ENCODE results near the gene MEF2D.
A peak's percentile ranks its signal among the peaks of the same experiment; 100 is the strongest.

Gene MEF2D

DNA sequence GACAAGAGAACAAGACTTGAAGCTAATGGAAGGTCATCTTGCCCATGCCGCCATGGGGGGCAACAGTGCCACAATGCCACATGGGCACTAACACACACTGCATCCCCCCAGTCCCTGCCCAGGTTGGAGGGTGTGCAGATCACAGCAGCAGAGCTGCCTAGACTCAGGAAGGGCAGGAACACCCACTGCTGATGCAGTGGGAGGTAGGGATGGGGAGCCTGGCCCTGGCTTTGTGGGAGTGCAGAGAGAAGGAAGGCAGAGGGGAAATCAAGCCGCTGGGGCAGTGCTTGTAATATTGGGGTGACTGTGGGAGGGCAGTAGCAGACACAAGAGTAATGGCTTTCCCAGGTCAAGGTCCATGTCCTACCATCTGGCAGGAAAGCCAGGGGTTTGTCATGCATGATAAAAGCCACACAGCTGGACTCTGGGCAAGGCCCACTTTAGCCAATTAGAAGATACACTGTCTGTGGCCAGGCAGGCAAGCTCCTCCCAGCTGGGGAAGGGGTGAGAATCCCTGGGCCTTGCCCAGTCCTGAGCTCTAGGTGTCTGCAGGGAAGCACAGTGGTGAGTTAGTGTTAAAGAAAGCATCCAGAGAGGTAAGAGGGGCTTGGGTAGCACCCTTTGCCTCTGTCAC is 25.4 kb upstream of the MEF2D start:
- no peak overlapping the region for H3K4me3 ChIP-seq (ENCODE audit: low read length)
- DNase-seq (ENCODE audit: low read depth, low spot score), result no peak

DNA sequence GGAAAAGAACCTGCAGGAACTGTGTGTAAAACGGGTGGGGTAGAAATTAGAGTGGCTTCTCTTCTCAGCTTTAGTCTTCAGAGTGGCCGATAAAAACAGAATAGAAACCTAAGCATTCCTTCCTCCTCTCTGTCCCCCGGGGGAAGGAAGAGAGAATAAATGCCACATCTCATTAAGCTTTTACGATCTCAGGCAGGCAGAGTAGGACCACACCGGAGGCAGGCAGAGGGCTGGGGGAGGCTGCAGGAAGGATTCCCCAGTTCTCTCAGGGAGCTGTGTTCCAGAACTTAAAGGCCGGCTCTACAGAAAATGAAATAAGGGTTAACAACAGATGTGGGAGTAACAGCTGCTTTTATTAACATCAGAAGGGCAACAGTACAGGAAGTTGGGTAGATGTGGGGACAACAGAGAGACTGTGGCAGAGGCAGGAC is 24.5 kb upstream of the MEF2D start:
- DNase-seq (ENCODE audit: low read depth, low spot score), result no peak
- peak overlapping the region; percentile 27; the same call in 1 of the 2 replicates for H3K4me3 ChIP-seq (ENCODE audit: low read length)

DNA sequence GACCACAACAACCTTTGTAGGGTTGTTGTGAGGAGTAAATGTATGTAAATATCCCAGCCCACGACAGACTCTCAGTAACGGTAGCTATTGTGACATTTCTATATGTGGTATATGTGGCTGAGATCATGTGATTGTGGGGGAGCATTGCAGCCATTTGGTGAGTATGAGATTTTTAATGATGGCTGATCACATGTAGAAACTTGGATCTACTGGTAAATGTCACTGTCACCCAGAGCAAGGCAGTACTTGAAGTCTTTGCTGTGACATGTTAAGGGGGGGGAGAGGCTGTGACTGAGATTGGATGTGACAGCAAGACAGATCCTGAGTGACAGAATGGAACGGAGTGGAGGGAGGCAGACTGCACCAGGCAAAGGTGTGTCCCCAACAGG is 23.9 kb upstream of the MEF2D start:
- peak overlapping the region; percentile 27 for H3K4me3 ChIP-seq (ENCODE audit: low read length)
- DNase-seq (ENCODE audit: low read depth, low spot score), result peak; percentile 78

DNA sequence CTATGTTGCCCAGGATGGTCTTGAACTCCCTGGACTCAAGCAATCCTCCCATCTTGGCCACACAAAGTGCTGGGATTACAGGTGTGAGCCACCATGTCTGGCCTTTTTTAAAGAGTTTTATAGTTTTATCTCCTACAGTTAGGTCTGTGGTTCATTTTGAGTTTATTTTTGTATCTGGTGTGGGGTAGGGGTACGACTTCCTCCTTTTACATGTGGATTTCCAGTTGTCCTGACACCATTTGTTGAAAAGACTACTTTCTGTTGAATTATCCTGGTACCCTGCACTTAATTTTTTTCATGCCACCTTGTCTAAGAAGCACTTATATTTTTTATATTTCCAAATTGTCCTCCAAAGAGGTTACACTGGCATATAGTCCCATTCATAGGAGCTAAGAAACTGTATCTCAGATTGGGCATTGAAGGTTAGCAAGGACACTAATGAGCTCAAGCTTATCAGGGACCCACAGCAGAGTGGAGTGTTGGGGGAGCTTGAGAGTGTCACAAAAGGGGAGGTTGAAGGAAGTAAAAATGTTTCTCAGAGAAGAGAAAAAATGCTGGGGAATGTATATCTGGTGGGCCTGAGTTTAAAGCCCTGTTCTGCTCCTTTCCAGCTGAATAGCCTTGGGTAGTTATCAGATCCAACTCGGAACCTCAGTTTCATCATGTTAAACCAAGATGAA is 23.4 kb upstream of the MEF2D start:
- DNase-seq (ENCODE audit: low read depth, low spot score), result no peak
- H3K4me3 ChIP-seq (ENCODE audit: low read length), result peak overlapping the region; percentile 27; the same call in 1 of the 2 replicates

DNA sequence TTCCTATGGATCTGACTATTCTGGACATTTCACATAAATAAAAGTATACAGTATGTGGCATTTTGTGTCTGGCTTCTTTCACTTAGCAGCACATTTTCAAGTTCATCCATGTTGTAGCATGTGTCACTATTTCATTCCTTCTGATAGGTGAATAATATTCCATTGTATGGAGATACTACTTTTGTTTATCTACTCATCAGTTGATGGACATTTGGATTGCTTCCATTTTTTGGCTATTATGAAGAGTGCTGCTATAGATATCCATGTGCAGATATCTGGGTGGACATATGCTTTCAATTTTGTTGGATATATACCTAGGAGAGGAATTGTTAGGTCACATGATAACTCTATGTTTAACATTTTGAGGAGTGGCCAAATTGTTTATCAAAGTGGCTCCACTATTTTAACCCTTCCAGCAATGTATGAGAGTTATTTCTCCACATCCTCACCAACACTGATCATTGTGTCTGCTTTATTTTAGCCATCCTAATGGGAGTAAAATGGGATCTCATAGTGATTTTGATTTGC is 21.9 kb upstream of the MEF2D start:
- H3K4me3 ChIP-seq (ENCODE audit: low read length), result no peak overlapping the region
- DNase-seq (ENCODE audit: low read depth, low spot score), result no peak

DNA sequence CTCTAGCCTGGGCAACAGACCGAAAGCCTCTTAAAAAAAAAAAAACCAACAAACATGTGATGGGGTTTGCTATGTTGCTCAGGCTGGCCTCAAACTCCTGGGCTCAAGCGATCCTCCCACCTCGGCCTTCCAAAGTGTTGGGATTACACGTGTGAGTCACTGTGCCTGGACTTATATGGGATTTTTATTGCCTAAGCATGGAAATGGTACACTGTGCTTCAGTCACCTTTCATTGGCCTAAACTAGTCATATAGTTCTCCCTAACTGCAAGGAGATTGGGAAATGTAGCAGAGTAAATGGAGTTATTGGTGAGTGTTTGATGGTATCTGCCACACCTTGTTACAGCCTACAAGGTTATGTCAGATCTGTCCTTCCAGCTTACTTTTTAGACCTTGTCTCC is 17.2 kb upstream of the MEF2D start:
- H3K4me3 ChIP-seq (ENCODE audit: low read length), result no peak overlapping the region
- DNase-seq (ENCODE audit: low read depth, low spot score), result no peak

DNA sequence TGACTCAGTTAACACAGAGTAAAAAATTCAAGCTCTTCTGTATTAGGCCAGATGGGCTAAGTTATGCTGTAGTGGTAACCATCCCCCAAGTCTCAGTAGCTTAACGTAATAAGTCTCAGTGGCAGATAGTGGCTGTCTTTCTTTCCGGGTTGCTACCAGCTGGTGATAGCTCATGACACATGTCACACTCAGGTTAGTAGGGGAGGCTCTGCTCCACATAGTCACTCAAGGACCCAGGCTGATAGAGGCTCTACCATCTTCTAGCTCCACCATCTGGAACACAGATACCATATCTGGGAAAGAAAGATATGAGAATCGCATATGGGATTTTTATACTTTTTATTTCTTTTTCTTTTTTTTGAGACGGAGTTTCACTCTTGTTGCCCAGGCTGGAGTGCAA is 16.2 kb upstream of the MEF2D start:
- H3K4me3 ChIP-seq (ENCODE audit: low read length), result no peak overlapping the region
- no peak for DNase-seq (ENCODE audit: low read depth, low spot score)

DNA sequence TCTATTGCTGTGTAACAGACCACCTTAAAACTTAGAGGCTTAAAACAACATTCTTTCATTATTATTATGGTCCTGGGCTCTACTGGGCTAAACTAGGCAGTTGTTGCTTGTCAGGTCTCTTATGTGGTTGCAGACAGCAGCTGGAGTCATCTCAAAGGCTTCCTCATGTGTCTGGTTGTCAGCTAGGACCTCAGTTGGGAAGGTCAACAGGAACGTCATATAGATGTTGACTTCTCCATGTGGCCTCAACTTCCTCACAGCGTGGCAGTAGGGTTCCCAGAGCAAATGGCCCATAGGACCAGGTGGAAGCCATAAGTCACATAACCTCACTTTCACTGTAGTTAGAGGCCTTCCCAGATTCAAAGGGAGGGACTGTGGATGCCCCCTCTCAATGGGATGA is 15.4 kb upstream of the MEF2D start:
- no peak overlapping the region for H3K4me3 ChIP-seq (ENCODE audit: low read length)
- DNase-seq (ENCODE audit: low read depth, low spot score), result no peak

DNA sequence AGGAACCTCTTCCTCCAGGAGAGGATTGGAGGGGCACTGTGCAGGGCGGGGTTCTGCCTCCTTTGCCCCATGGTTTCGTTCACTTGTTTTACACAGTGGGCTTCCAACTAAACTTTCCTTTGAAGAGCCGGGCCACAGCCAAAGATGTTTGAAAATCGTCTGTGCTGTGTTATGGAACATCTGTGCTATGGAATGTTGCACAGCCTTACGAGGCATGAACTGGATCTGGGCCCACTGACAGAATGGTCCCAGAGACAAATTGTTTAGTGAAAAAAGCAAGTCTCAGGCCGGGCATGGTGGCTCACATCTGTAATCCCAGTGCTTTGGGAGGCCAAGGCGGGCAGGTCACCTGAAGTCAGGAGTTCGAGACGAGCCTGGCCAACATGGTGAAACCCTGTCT is 12.6 kb upstream of the MEF2D start:
- DNase-seq (ENCODE audit: low read depth, low spot score), result no peak
- no peak overlapping the region for H3K4me3 ChIP-seq (ENCODE audit: low read length)

DNA sequence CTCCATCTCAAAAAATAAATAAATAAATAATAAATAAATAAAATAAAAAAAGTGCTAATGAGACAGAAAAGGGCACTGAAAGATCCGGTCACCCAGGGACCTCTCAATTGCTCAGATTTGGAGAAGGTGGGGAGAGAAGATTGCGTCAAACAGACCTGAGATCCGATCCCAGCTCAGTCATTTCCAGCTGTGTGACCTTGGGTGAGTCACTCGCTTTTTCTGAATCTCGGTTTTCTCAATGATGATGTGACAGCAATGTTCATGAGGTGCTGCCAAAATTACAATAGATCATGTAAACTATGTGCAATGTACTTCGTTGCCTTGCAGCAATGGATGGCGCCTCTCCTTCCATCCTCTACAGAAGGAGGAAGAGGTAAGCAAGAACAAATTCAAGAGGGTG is 11.1 kb upstream of the MEF2D start:
- DNase-seq (ENCODE audit: low read depth, low spot score), result no peak
- no peak overlapping the region for H3K4me3 ChIP-seq (ENCODE audit: low read length)

DNA sequence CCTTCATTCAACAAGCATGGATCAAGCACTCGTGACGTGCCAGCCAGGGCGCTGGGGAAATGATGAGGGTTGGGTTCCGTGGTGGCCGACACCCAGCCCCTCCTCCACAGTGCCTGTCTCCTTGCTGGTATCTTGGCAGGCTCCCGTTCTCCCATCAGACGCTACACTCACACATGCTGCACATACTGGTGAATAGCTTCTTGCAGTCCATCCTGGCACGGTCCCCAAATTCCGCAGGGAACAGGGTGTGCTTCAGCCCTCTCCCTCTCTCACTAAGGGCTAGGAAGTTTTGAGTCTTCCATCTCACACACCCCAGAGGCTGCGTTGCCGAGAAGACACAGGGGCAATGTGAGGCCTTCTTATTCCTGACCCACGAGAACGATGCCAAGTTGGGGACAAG is 10.1 kb upstream of the MEF2D start:
- no peak for DNase-seq (ENCODE audit: low read depth, low spot score)
- no peak overlapping the region for H3K4me3 ChIP-seq (ENCODE audit: low read length)

DNA sequence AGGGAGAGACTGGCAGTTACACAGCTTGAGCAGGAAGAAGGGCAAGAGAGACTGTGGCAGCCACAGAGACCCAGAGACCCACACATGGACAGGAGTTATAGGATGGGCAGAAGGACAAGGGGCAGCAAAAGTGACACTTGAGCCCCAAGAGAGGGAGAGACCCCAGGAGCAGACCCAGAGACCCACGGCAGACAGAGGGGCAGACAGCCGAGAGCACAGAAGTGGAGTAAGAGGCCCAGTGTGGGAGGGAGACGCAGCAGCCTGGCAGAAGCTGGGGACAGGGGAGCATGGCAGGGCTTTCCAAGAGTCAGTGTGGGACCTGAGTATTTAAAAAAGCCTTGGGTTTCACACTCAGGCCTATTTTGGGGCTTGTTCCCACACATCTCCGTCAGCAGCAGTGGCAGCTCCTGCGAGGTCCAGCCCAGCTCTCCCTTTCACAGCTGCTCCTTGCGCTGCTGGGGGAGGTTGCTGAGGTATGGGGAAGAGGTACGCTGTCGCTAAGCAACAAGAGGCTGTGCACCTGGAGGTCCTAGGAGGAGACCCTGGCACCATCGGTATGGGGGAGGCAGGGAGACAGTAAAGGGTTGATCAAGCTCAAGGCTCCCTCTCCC is 9.0 kb upstream of the MEF2D start:
- H3K4me3 ChIP-seq (ENCODE audit: low read length), result no peak overlapping the region
- no peak for DNase-seq (ENCODE audit: low read depth, low spot score)

DNA sequence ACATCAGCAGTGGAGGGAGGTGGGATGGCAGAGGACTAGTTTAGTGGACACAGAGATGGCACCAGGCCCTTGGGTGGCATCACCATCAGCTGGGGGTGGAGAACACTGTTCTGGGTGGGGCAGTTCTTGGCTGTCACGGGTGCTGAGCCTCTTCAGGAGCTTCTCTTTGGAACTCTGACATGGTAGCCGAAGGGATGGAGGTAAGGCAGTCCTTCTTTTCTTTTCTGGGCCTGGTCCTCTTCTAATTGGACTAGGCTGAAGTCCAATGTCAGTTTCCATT is 8.3 kb upstream of the MEF2D start:
- H3K4me3 ChIP-seq (ENCODE audit: low read length), result no peak overlapping the region
- no peak for DNase-seq (ENCODE audit: low read depth, low spot score)

DNA sequence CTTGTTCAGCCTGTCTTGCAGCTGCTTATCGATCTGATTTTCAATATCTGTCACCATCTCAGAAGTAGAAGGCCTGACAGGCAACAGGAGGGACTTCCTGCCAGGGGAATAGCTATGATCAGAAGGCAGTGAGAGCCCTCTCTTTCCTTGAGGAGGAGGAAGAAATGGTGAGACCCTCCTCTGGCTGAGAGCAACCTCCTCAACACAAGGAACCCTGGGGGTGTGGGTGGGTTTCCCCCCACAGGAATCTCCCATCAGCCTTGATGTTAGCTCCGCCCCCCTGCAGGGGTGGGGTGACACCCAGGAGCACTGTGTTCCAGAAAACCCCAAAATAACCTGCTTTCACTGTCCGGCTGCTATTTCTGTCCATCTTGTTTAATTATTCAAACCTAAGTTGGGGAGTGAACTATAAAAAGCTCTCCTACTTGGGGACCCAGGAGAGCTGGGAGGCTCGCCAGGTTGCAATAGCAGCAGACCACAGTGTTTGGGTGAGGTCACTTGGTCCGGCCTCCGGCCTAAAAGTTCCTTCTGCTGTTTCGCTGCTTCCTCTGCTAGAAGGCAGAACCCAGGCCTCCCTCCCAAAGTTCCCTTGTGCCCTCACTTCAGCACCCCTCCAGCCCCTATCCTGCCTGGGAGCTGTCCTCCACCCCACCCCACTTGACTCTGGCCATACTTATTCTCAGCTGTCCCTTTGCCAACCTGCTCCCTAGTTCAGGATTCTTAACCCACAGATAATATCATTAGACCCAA is 7.8 kb upstream of the MEF2D start:
- no peak for DNase-seq (ENCODE audit: low read depth, low spot score)
- H3K4me3 ChIP-seq (ENCODE audit: low read length), result no peak overlapping the region

DNA sequence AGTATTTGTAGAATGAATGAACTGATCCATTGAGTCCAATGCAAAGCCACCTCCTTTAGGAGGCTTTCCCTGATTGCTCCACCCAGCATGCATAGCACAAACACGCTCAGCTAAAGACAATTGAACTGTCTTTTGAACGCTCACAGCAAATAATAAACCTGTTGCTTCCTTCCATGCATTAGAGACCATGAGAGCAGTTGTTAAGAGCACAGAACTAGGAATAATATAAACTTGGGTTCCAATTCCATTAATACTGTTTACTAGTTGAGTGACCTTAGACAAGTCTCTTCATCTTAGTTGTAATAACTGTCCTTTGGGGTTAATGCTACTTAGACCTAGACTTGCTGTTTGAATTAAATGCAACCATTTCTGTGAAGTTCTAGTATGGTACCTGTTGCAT is 5.9 kb upstream of the MEF2D start:
- no peak overlapping the region for H3K4me3 ChIP-seq (ENCODE audit: low read length)
- DNase-seq (ENCODE audit: low read depth, low spot score), result no peak

DNA sequence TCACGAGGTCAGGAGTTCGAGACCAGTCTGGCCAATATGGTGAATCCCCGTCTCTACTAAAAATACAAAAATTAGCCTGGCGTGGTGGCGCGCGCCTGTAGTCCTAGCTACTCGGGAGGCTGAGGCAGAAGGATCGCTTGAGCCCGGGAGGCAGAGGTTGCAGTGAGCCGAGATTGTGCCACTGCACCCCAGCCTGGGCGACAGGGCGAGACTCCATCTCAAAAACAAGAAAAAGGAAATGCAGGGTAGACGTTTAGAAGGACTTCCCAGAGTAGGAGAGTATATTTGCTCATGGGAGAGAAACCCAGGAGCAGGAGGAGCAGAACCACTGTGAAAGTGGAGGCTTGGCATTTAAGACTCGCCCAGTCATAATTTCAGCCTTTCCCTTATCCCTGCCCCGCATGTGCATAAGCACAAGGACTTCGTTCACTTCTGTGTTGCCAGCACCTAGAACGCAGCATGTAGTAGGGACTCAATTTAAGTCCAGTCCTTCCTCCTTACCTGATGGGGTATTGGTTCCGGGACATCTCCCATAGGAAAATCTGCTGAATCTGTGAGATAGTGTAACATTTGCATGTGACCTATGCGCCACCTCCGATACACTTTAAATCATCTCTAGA is 5.2 kb upstream of the MEF2D start:
- H3K4me3 ChIP-seq (ENCODE audit: low read length), result peak overlapping the region; percentile 41
- no peak for DNase-seq (ENCODE audit: low read depth, low spot score)

DNA sequence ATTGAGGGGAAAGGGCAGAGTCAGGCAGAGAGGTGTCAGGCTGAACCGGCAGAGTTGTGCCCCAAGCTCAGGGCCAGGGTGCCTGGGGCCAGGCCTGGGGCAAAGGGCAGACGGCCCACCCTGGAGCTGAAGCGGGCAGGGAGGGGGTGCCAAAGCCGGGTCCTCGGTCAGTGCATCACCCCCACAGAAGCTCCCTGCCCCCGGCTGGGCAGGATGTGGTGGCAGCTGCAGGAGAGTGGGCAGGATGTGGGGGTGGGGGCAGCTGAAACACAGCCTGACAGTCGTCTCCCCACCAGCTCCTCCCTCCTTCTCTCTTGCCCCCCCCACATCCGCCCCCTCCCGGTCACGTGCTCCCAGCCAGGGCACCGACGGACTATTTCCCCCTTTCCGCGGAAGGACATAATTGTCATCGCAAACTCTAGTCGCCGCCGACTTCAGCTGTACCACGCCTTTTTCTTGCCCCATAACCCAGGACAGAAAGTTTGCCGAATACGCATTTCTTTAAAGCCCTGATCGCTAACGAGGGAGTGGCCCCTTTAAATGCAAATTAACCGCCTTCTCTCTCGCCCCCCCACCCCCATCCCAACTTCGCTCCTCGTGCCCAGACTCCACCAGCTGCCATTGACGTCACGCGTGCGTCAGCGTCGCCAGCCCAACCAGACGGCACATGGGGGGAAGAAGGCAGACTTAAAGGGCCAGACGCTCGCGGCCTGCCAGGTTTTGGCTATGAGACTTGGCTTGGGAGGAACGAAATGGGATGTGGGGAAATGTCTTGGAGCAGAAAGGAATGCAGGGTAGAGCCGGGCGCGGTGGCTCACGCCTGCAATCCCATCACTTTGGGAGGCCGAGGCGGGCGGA is 4.5 kb upstream of the MEF2D start:
- H3K4me3 ChIP-seq (ENCODE audit: low read length), result peak overlapping the region; percentile 48
- peak; percentile 98 for DNase-seq (ENCODE audit: low read depth, low spot score)

DNA sequence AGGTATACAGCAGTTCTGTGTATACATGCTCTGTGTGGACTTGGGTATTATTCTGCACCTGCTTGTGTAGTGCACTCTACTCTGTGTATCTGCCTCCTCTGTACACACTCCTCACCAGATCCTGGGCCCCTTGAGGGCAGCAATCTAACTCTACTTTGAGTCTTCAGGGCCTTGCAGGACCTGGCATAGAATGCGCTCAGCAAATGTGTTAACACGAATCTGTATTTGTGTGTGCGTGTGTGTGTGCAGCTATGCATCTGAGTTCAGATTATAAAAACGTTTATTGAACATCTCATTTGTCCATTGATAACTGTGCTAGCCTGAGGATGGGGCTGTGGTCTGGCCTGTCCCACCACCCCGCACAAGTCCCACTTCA is 3.9 kb upstream of the MEF2D start:
- peak overlapping the region; percentile 48 for H3K4me3 ChIP-seq (ENCODE audit: low read length)
- DNase-seq (ENCODE audit: low read depth, low spot score), result peak; percentile 78

All from Jurkat, Clone E6-1 (cell line).